ENCODE data around the gene RNF149.

Gene RNF149

GRCh38 chr2:101310090-101310833, 1.8 kb upstream of the RNF149 start:
- no peak overlapping the region for H3K27ac ChIP-seq
- TF ChIP-seq, protein P1, sequence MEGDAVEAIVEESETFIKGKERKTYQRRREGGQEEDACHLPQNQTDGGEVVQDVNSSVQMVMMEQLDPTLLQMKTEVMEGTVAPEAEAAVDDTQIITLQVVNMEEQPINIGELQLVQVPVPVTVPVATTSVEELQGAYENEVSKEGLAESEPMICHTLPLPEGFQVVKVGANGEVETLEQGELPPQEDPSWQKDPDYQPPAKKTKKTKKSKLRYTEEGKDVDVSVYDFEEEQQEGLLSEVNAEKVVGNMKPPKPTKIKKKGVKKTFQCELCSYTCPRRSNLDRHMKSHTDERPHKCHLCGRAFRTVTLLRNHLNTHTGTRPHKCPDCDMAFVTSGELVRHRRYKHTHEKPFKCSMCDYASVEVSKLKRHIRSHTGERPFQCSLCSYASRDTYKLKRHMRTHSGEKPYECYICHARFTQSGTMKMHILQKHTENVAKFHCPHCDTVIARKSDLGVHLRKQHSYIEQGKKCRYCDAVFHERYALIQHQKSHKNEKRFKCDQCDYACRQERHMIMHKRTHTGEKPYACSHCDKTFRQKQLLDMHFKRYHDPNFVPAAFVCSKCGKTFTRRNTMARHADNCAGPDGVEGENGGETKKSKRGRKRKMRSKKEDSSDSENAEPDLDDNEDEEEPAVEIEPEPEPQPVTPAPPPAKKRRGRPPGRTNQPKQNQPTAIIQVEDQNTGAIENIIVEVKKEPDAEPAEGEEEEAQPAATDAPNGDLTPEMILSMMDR (conservative IDR thresholded peaks at IDR 0.05) = no peak

DNA sequence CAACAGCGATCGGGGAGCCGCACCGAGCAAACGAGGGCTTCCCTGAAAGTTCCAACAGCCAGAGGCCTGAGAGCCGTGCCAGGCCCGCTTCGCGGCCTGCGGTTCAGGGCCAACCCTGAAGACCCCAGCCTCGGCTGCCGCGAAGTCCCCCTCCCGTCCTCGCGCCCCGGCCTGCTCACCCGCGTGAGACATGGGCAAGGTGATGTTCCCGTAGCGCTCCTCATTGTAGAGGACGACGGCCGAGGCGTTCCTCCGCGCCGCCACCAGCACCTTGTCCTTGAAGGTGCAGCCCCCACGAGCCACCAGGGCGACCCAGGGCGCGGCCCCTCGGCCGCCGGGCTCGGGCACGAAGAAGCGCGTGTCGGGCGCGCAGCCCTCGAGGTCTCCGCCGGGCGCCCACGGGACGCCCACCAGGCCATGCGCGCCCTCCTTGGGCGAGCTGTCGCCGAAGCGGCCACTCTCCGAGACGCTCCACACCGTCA, 510 bp downstream of the RNF149 start:
- TF ChIP-seq, protein P1 (conservative IDR thresholded peaks at IDR 0.05) = no peak
- peak overlapping the region; percentile 93 for H3K27ac ChIP-seq

DNA sequence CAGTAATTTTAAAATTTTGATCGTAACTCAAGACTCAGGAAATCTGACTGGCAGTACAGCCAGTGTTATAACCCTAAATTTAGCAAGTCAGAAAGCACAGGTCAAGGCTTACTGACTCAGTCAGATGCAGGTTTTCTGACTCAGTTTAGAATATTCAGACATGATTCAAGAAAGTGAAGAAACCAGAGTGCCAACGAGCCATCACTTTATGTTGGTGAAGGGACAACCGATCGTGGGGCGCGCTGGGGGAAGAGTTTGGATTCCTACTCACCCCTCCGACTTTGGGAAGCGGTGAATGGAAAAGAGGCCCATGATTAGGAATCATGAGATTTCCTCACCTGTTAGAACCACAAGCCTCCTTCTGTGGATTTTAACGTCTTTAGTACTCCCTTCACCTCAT, 998 bp downstream of the RNF149 start:
- peak overlapping the region; percentile 93 for H3K27ac ChIP-seq
- TF ChIP-seq, protein P1 (conservative IDR thresholded peaks at IDR 0.05) = no peak

- peak overlapping the region; percentile 93; the same call in 1 of the 2 replicates for H3K27ac ChIP-seq
Measured at GRCh38 chr2:101306410-101306809, 2.1 kb downstream of the RNF149 start.

GRCh38 chr2:101305492-101306078, 2.9 kb downstream of the RNF149 start:
- TF ChIP-seq, protein P1 (conservative IDR thresholded peaks at IDR 0.05) = no peak
- H3K27ac ChIP-seq = peak overlapping the region; percentile 93; the same call in 1 of the 2 replicates

More at GRCh38 chr2:101306410-101306809, 2.1 kb downstream of the RNF149 start:
- TF ChIP-seq, protein P1 (conservative IDR thresholded peaks at IDR 0.05) = no peak

DNA sequence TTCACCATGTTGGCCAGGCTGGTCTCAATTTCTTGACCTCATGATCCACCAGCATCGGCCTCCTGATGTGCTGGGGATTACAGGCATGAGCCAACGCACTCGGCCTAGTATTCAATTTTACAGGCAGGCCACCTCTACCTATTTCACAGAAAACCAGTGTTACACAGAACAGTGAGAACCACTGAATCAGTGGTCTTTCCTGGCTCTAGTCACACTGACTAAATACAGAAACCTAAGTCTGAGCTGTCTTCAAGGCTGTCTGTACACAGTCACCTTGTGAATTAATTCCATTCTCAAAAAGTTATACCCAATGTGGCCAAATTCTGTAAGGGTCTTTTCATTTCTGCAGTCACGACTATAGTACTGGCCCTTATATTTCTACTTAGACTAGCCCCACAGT, 3.5 kb downstream of the RNF149 start:
- H3K27ac ChIP-seq = peak overlapping the region; percentile 93

GRCh38 chr2:101303688-101304087, 4.8 kb downstream of the RNF149 start:
- TF ChIP-seq, protein P1 (conservative IDR thresholded peaks at IDR 0.05) = no peak
- peak overlapping the region; percentile 93 for H3K27ac ChIP-seq

More for the DNA sequence above, 3.5 kb downstream of the RNF149 start:
- TF ChIP-seq, protein P1 (conservative IDR thresholded peaks at IDR 0.05) = no peak
